CD14-positive monocyte (primary cell): ENCODE results near the gene RUNX2. TPM values are rescaled to one million over a fixed set of nuclear protein-coding genes. Genes with fewer than 3 reads are reported as not detected.

ENCODE experiments used
- DNase-seq, 3 donors: peaks; one replicate each; pipeline ENCODE4 v3.0.0-alpha.2; 2011 to 2022
- H2AFZ ChIP-seq: 2 replicates; pipeline ENCODE4 v1.6.0; 2012; ENCODE audit warnings: mild to moderate bottlenecking, low read depth, low read length, inconsistent platforms; ENCODE audit not compliant: insufficient read depth, poor library complexity, severe bottlenecking
- H3K27ac ChIP-seq, 2 donors: 1 replicate in 1 of 2; 2 replicates in 1 of 2; pipeline ENCODE4 v1.5.1; 2012 to 2013; ENCODE audit warnings: low read length in 2 of 2, control low read depth in 1 of 2, inconsistent platforms in 1 of 2, low read depth in 1 of 2, mild to moderate bottlenecking in 1 of 2
- H3K27me3 ChIP-seq, 2 donors: one replicate each; pipeline versions ENCODE4 v1.6.0 to v1.6.1; 2011 to 2013; ENCODE audit warnings: low read length in 2 of 2; ENCODE audit not compliant: control insufficient read depth in 2 of 2, insufficient read depth in 2 of 2
- H3K36me3 ChIP-seq, 2 donors: replicated peaks in 1 of 2; 1 replicate in 1 of 2; 2 replicates in 1 of 2; pipeline versions ENCODE4 v1.5.1 to v1.6.1; 2012 to 2013; ENCODE audit warnings: low read length in 2 of 2, control low read depth in 1 of 2, inconsistent platforms in 1 of 2, mild to moderate bottlenecking in 1 of 2; ENCODE audit not compliant: insufficient read depth in 2 of 2, control insufficient read depth in 1 of 2
- H3K4me1 ChIP-seq, 2 donors: 1 replicate in 1 of 2; 2 replicates in 1 of 2; pipeline versions ENCODE4 v1.5.1 to v1.6.1; 2012 to 2013; ENCODE audit warnings: low read length in 2 of 2, control low read depth in 1 of 2, inconsistent platforms in 1 of 2, mild to moderate bottlenecking in 1 of 2, moderate library complexity in 1 of 2; ENCODE audit not compliant: insufficient read depth in 2 of 2, control insufficient read depth in 1 of 2
- H3K4me2 ChIP-seq: replicated peaks from 2 replicates; pipeline ENCODE3; 2012; ENCODE audit warnings: low read length, moderate library complexity, mild to moderate bottlenecking; ENCODE audit not compliant: poor library complexity, severe bottlenecking; ENCODE audit errors: extremely low read depth
- H3K4me3 ChIP-seq, 3 experiments: fragments of 200-600 bp in 1 of 3; sonication (generic) in 1 of 3; replicated peaks in 1 of 3; 1 replicate in 2 of 3; 2 replicates in 1 of 3; pipeline ENCODE4 v1.5.1; 2011 to 2013; ENCODE audit warnings: low read length in 3 of 3, mild to moderate bottlenecking in 3 of 3, control low read depth in 2 of 3, low read depth in 2 of 3, inconsistent platforms in 1 of 3, moderate library complexity in 1 of 3
- H3K79me2 ChIP-seq: 2 replicates; pipeline ENCODE4 v1.6.0; 2012; ENCODE audit warnings: mild to moderate bottlenecking, control low read depth, inconsistent platforms, low read length, moderate library complexity; ENCODE audit not compliant: insufficient read depth
- H3K9ac ChIP-seq: 2 replicates; pipeline ENCODE4 v1.6.0; 2017; ENCODE audit warnings: low read length, mild to moderate bottlenecking; ENCODE audit not compliant: insufficient read depth, poor library complexity, severe bottlenecking
- H3K9me3 ChIP-seq, 2 donors: replicated peaks in 1 of 2; 1 replicate in 1 of 2; 2 replicates in 1 of 2; pipeline versions ENCODE4 v1.5.1 to v1.6.1; 2012 to 2013; ENCODE audit warnings: low read length in 2 of 2, control low read depth in 1 of 2; ENCODE audit not compliant: control insufficient read depth in 1 of 2, insufficient read depth in 1 of 2
- H4K20me1 ChIP-seq: 2 replicates; pipeline ENCODE4 v1.6.0; 2012; ENCODE audit warnings: mild to moderate bottlenecking, low read length, control low read depth, moderate library complexity; ENCODE audit not compliant: insufficient read depth
- H3K27ac Mint-ChIP-seq, 7 donors: one replicate each; pipeline ENCODE4 v1.8.0; 2020; ENCODE audit warnings: mild to moderate bottlenecking in 7 of 7, mixed read lengths in 7 of 7, moderate library complexity in 6 of 7, inconsistent platforms in 2 of 7
- H3K27me3 Mint-ChIP-seq, 3 donors: one replicate each; pipeline ENCODE4 v1.8.0; 2021 to 2022; ENCODE audit warnings: low read depth in 3 of 3, mild to moderate bottlenecking in 3 of 3, mixed read lengths in 3 of 3, moderate library complexity in 3 of 3, inconsistent platforms in 1 of 3
- H3K36me3 Mint-ChIP-seq, 2 donors: one replicate each; pipeline ENCODE4 v1.8.0; 2020; ENCODE audit warnings: mixed read lengths in 2 of 2, inconsistent platforms in 1 of 2, mild to moderate bottlenecking in 1 of 2
- H3K4me1 Mint-ChIP-seq: one replicate; pipeline ENCODE4 v1.8.0; 2020; ENCODE audit warnings: mild to moderate bottlenecking, mixed read lengths
- H3K4me3 Mint-ChIP-seq, 2 donors: one replicate each; pipeline ENCODE4 v1.8.0; 2020; ENCODE audit warnings: mild to moderate bottlenecking in 2 of 2, mixed read lengths in 2 of 2, moderate library complexity in 1 of 2
- H3K9me3 Mint-ChIP-seq, 7 donors: one replicate each; pipeline ENCODE4 v1.8.0; 2020 to 2022; ENCODE audit warnings: mixed read lengths in 7 of 7, mild to moderate bottlenecking in 6 of 7, moderate library complexity in 6 of 7, inconsistent platforms in 2 of 7
- CTCF ChIP-seq: fragments of 200-600 bp; IDR thresholded peaks from one replicate; pipeline ENCODE4 v1.8.0; 2022; ENCODE audit warnings: antibody characterized with exemption, mild to moderate bottlenecking
- WGBS: methylation state at CpG from one replicate; pipeline ENCODE4 v1.1.5; 2013; ENCODE audit warnings: missing lambda C conversion rate; ENCODE audit not compliant: insufficient coverage; 5-methylcytosine and 5-hydroxymethylcytosine counted together
- intact Hi-C, 2 donors: fragments of 100-400 bp; cut with micrococcal nuclease; formaldehyde crosslinking; loops; one replicate each; pipeline versions ENCODE4 v1.15.0 to v1.15.1; 2023
- polyA plus RNA-seq, 3 donors: library from polyadenylated mRNA; depleted of rRNA in 1 of 3; unstranded in 2 of 3; stranded (reverse) in 1 of 3; fragments of 300-500 nt in 2 of 3; fragments of >200 nt in 1 of 3; fragmentation: Illumina TruSeq in 2 of 3; gene quantifications; 1 replicate in 2 of 3; 2 replicates in 1 of 3; pipeline ENCODE4 v1.2.3, GENCODE V29; 2012 to 2021

The RUNX2 gene
- polyA plus RNA-seq, 3 donors = 1.3 to 5.0 (median 2.5) TPM

DNA sequence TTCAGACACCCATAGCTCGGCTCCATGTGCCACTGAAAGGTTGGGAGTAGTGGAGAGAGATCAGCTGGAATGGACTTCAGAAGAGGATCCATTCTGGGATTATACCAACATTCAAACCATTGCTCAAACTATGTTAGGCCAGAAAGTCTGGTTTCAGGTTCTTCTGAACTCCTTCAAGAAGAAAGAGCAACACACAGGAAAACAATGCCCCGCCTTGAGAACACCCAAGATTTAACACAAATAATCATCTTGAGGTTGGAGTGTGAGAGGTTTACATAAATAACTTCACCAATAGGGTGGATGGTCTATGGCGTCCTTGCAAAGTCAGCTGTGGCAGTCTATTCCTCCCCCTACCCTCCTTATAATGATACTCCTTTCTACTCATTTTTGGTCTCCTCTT is 261.2 kb downstream of the RUNX2 start:
- no peaks in the 10 kb centered on the region for H3K27me3 ChIP-seq
- H3K79me2 ChIP-seq = no peaks in the 10 kb centered on the region
- Mint-ChIP-seq H3K27ac (no peak overlapping the region), H3K4me3 (no peak overlapping the region), H3K27me3 (peaks cover 0 to 1% (median 0%) of the 10 kb centered on the region in 3 donors), H3K4me1 (peaks cover 11% of the 10 kb centered on the region), H3K36me3 (no peaks in the 10 kb centered on the region), H3K9me3 (no peaks in the 10 kb centered on the region)
- no peak overlapping the region for H3K4me2 ChIP-seq
- DNase-seq = no peak
- H2AFZ ChIP-seq = no peak overlapping the region
- H3K4me1 ChIP-seq = no peaks in the 10 kb centered on the region
- intact Hi-C loops = no loop called here
- no peak for TF ChIP-seq CTCF
- WGBS = 100% methylated on average over 1 of the region's 3 CpGs
- H4K20me1 ChIP-seq = no peaks in the 10 kb centered on the region
- no peaks in the 10 kb centered on the region for H3K36me3 ChIP-seq
- H3K9me3 ChIP-seq = no peaks in the 10 kb centered on the region
- no peak overlapping the region for H3K9ac ChIP-seq
- H3K27ac ChIP-seq = no peak overlapping the region
- no peak overlapping the region for H3K4me3 ChIP-seq

- Histone ChIP-seq H3K27me3 (no peaks in the 10 kb centered on the region), H3K36me3 (no peaks in the 10 kb centered on the region), H3K27ac (no peak overlapping the region), H3K9me3 (no peaks in the 10 kb centered on the region), H3K4me3 (no peak overlapping the region), H3K4me2 (no peak overlapping the region), H3K79me2 (no peaks in the 10 kb centered on the region), H3K4me1 (no peaks in the 10 kb centered on the region), H2AFZ (no peak overlapping the region), H3K9ac (no peak overlapping the region), H4K20me1 (no peaks in the 10 kb centered on the region)
- Mint-ChIP-seq H3K36me3 (no peaks in the 10 kb centered on the region), H3K27me3 (peaks cover 0 to 1% (median 0%) of the 10 kb centered on the region in 3 donors), H3K27ac (peak overlapping the region in 1 of 7 donors; percentile 57), H3K4me3 (no peak overlapping the region), H3K4me1 (peaks cover 11% of the 10 kb centered on the region), H3K9me3 (no peaks in the 10 kb centered on the region)
- intact Hi-C loops = no loop called here
- WGBS = 71% methylated on average over 1 of the region's 4 CpGs
- TF ChIP-seq CTCF = no peak
- peak; percentile 7 to 78 (median 17) for DNase-seq
Measured at GRCh38 chr6:45590226-45590625, 262.1 kb downstream of the RUNX2 start.
